ENCODE measurements around the gene RASGRF1.

RASGRF1 gene

DNA sequence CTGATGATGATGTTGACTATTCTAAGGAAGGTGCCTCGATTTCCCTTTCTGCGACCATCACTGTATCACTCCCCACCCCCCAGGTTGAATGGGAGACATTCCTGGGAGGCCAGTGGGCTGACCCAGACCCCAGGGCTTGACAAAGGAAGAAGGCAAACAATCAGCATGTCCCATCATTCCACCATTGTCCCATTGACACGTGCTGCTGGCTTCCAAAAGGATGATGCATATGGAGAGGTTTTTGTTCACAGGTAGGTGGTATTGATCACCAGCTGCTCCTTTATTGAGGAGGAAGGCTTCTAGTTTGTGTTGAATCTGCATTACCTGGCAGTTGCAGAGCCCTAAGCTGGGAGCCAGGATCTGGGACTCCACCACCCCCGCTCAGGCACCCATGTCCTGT lies 30.4 kb downstream of the RASGRF1 start:
- TF ChIP-seq FOXM1 (IDR thresholded peaks at IDR 0.05; ENCODE audit: borderline replicate concordance, low read depth) (no peak), TAF1 (IDR thresholded peaks at IDR 0.05; ENCODE audit: low read depth) (no peak)

GRCh38 chr15:79059081-79059572 lies 31.5 kb downstream of the RASGRF1 start:
- TF ChIP-seq USF1 (IDR thresholded peaks at IDR 0.05) (no peak), TAF1 (IDR thresholded peaks at IDR 0.05; ENCODE audit: low read depth) (no peak), EP300 (IDR thresholded peaks at IDR 0.05; ENCODE audit: borderline replicate concordance) (no peak), CREB1 (IDR thresholded peaks at IDR 0.05; ENCODE audit: low read depth) (no peak), NFIC (IDR thresholded peaks at IDR 0.05) (no peak), FOXM1 (IDR thresholded peaks at IDR 0.05; ENCODE audit: borderline replicate concordance, low read depth) (no peak), EGR1 (IDR thresholded peaks at IDR 0.05) (no peak)

GRCh38 chr15:79058260-79058850 lies 32.2 kb downstream of the RASGRF1 start:
- TF ChIP-seq CEBPB (IDR thresholded peaks at IDR 0.05) = no peak
- TF ChIP-seq EGR1 (IDR thresholded peaks at IDR 0.05) = no peak
- TF ChIP-seq MAX (IDR thresholded peaks at IDR 0.05) = no peak
- TF ChIP-seq EP300 (IDR thresholded peaks at IDR 0.05; ENCODE audit: borderline replicate concordance) = no peak
- TF ChIP-seq FOXM1 (IDR thresholded peaks at IDR 0.05; ENCODE audit: borderline replicate concordance, low read depth) = no peak
- TF ChIP-seq CREB1 (IDR thresholded peaks at IDR 0.05; ENCODE audit: low read depth) = no peak
- TF ChIP-seq ZBTB7A (IDR thresholded peaks at IDR 0.05; ENCODE audit: low read depth) = no peak
- no peak for TF ChIP-seq TEAD4 (IDR thresholded peaks at IDR 0.05)
- TF ChIP-seq RAD21 (IDR thresholded peaks at IDR 0.05; ENCODE audit: low read depth) = no peak
- TF ChIP-seq TAF1 (IDR thresholded peaks at IDR 0.05; ENCODE audit: low read depth) = no peak
- TF ChIP-seq NFIC (IDR thresholded peaks at IDR 0.05) = no peak
- no peak for TF ChIP-seq USF1 (IDR thresholded peaks at IDR 0.05)
- no peak for TF ChIP-seq YY1 (IDR thresholded peaks at IDR 0.05; ENCODE audit: low read depth)
- TF ChIP-seq TCF12 (IDR thresholded peaks at IDR 0.05; ENCODE audit: low read depth) = no peak
- no peak for TF ChIP-seq REST (IDR thresholded peaks at IDR 0.05; ENCODE audit: low read depth)

- TF ChIP-seq MAX (IDR thresholded peaks at IDR 0.05) (no peak), REST (IDR thresholded peaks at IDR 0.05; ENCODE audit: low read depth) (no peak), TAF1 (IDR thresholded peaks at IDR 0.05; ENCODE audit: low read depth) (no peak), TCF12 (IDR thresholded peaks at IDR 0.05; ENCODE audit: low read depth) (no peak), RAD21 (IDR thresholded peaks at IDR 0.05; ENCODE audit: low read depth) (no peak), EGR1 (IDR thresholded peaks at IDR 0.05) (no peak), TEAD4 (IDR thresholded peaks at IDR 0.05) (no peak), CEBPB (IDR thresholded peaks at IDR 0.05) (no peak), YY1 (IDR thresholded peaks at IDR 0.05; ENCODE audit: low read depth) (no peak)
These were observed 33.5 kb downstream of the RASGRF1 start for GRCh38 chr15:79057050-79057449.

DNA sequence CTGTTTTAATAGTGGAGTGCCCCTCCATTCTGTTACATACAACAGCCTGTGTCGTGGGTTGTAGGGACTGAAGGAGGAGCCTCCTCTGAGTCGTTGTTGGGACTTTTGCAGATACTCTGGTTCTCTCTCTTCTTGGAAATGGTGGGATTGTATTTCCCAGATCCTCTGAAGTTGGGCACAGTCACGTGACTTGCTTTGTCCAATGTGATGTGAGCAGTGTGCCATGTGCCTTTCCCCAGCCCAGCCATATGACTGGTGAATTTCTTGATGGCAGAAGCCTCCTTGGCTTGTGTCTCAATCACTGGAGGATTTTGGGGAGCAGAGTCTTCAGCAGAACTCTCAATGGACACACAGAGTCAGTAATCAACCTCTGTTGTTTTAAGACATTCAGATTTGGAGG lies 36.2 kb downstream of the RASGRF1 start:
- TF ChIP-seq EGR1 (IDR thresholded peaks at IDR 0.05) (no peak), RAD21 (IDR thresholded peaks at IDR 0.05; ENCODE audit: low read depth) (no peak), YY1 (IDR thresholded peaks at IDR 0.05; ENCODE audit: low read depth) (no peak), TCF12 (IDR thresholded peaks at IDR 0.05; ENCODE audit: low read depth) (no peak), MAX (IDR thresholded peaks at IDR 0.05) (no peak), USF1 (IDR thresholded peaks at IDR 0.05) (0 out of 2 replicates have a peak, but pooled peaks have one; percentile 10), TAF1 (IDR thresholded peaks at IDR 0.05; ENCODE audit: low read depth) (no peak)

- TF ChIP-seq NFIC (IDR thresholded peaks at IDR 0.05) = no peak
- no peak for TF ChIP-seq FOXM1 (IDR thresholded peaks at IDR 0.05; ENCODE audit: borderline replicate concordance, low read depth)
- TF ChIP-seq TEAD4 (IDR thresholded peaks at IDR 0.05) = no peak
- no peak for TF ChIP-seq REST (IDR thresholded peaks at IDR 0.05; ENCODE audit: low read depth)
- no peak for TF ChIP-seq RAD21 (IDR thresholded peaks at IDR 0.05; ENCODE audit: low read depth)
- TF ChIP-seq MAX (IDR thresholded peaks at IDR 0.05) = no peak
- no peak for TF ChIP-seq TAF1 (IDR thresholded peaks at IDR 0.05; ENCODE audit: low read depth)
These were observed 36.7 kb downstream of the RASGRF1 start for GRCh38 chr15:79053894-79054293.
